Body of pancreas (tissue), 4 donors: ENCODE data around the gene THSD7A. TPM values are rescaled to one million over a fixed set of nuclear protein-coding genes. Genes with fewer than 3 reads are reported as not detected.

ENCODE experiments used
- ATAC-seq: fragments of 150-250 bp; one replicate; pipeline ENCODE4 v1.9.1; 2016
- DNase-seq, 4 donors: peaks; one replicate each; pipeline ENCODE4 v3.0.0-alpha.2; 2019
- H3K27ac ChIP-seq, 4 donors: fragments of 200-600 bp; sonication (generic); 1 replicate in 3 of 4; 2 replicates in 1 of 4; pipeline versions ENCODE4 v1.5.1 to v1.6.1; 2016 to 2019; ENCODE audit warnings: mild to moderate bottlenecking in 1 of 4, mixed read lengths in 1 of 4, moderate library complexity in 1 of 4
- H3K27me3 ChIP-seq, 2 donors: fragments of 200-600 bp; sonication (generic); one replicate each; pipeline ENCODE4 v1.6.0; 2016; ENCODE audit warnings: mild to moderate bottlenecking in 1 of 2
- H3K36me3 ChIP-seq, 2 donors: fragments of 200-600 bp; sonication (generic); replicated peaks in 1 of 2; 2 replicates each; pipeline ENCODE4 v1.5.1; 2016; ENCODE audit warnings: low read depth in 2 of 2; ENCODE audit not compliant: insufficient read depth in 1 of 2
- H3K4me1 ChIP-seq: fragments of 200-600 bp; sonication (generic); one replicate; pipeline ENCODE4 v1.6.0; 2016
- H3K4me3 ChIP-seq, 2 donors: fragments of 200-600 bp; sonication (generic); 1 replicate in 1 of 2; 2 replicates in 1 of 2; pipeline ENCODE4 v1.5.1; 2016 to 2019
- H3K9me3 ChIP-seq, 3 donors: fragments of 200-600 bp; sonication (generic); 1 replicate in 2 of 3; 2 replicates in 1 of 3; pipeline ENCODE4 v1.5.1; 2016
- CTCF ChIP-seq, 7 experiments: fragments of 450-650 bp in 4 of 7; fragments of 200-600 bp in 3 of 7; sonication (generic) in 3 of 7; IDR thresholded peaks; one replicate each; pipeline ENCODE4 v1.5.1; 2016 to 2019; ENCODE audit warnings: antibody characterized with exemption in 7 of 7
- POLR2A ChIP-seq, 3 donors: fragments of 450-650 bp; IDR thresholded peaks; one replicate each; pipeline ENCODE4 v1.6.1; 2016; ENCODE audit warnings: antibody characterized with exemption in 3 of 3, mild to moderate bottlenecking in 2 of 3
- WGBS, 2 donors: methylation state at CpG; one replicate each; pipeline ENCODE4 v1.1.5; 2017; 5-methylcytosine and 5-hydroxymethylcytosine counted together
- intact Hi-C: fragments of 100-400 bp; cut with DNase I; formaldehyde crosslinking; loops from one replicate; pipeline ENCODE4 v1.15.1; 2023
- total RNA-seq, 2 donors: library from RNA; depleted of rRNA; stranded (reverse); fragments of >200 nt; gene quantifications; one replicate each; pipeline ENCODE4 v1.1.0, GENCODE V29; 2016

THSD7A gene
- total RNA-seq, 2 donors from 2014 or later = 0.66 to 7.0 TPM

DNA sequence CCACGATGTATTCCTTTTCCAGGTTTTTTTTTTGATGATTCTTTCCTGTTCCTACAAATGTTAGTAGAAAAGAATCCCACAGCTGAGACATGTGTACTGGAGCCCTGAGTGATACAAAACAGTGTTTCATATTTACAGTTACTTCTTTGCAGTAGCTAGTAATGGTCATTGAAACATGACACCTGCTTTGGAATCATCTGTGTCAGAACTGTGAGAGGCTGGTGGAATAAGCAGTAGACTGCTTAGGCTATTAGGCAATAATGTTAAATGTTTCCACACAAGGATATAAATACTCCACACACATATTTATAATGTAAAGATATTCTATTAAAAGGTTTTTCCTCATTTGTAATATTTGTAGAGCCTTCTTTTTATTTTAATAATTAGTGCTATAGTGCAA, 394.0 kb downstream of the THSD7A start:
- Histone ChIP-seq H3K27me3 (no peaks in the 10 kb centered on the region), H3K27ac (no peak overlapping the region), H3K9me3 (no peaks in the 10 kb centered on the region), H3K36me3 (no peaks in the 10 kb centered on the region), H3K4me1 (no peaks in the 10 kb centered on the region), H3K4me3 (no peak overlapping the region)
- ATAC-seq (no peak), DNase-seq (no peak)
- TF ChIP-seq CTCF (IDR thresholded peaks at IDR 0.05) (no peak), POLR2A (IDR thresholded peaks at IDR 0.05) (no peak)
- 37 to 53% methylated on average over 1 of the region's 1 CpG for WGBS, 2 donors
- intact Hi-C loops = no loop called here

DNA sequence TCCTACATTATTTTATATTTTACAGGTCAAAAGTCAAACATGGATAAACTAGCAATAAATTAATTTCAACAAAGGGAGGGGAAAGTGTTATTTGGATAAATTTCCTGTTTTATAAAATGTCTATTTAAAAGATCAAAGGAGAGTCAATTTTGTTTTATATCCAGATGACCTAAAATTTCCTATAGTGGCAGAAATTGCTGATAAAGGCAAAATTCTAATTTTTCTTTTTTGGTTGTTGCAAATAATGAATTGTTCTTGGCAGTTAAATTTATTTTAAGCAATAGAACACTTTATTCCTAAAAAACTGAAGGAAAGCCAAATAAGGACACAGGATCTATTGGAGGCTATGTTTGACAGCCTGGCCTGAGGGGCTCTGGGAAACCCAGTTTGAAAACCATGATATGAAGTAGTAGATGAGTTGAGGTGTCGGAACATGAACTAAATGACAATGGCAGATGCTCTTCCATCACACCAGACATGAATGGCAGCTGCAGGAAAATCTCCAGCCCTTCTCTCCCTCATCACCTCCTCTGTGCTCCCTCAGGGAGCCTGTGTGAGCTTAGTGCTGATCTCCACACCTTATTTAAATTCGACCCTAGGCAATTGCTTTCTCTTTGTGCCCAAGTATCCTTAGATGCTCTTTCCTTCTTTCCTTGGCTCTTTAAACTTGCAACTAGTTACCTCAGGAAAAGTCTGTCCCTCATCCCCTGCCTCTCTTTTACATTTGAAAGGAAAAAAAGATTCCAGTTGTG, 395.0 kb downstream of the THSD7A start:
- H3K27me3 ChIP-seq = no peaks in the 10 kb centered on the region
- intact Hi-C loops = no loop called here
- no peak overlapping the region for H3K27ac ChIP-seq
- DNase-seq (no peak), ATAC-seq (no peak)
- H3K36me3 ChIP-seq = no peaks in the 10 kb centered on the region
- H3K4me1 ChIP-seq = no peaks in the 10 kb centered on the region
- H3K4me3 ChIP-seq = no peak overlapping the region
- TF ChIP-seq POLR2A (IDR thresholded peaks at IDR 0.05) = no peak
- no peak for TF ChIP-seq CTCF (IDR thresholded peaks at IDR 0.05)
- no peaks in the 10 kb centered on the region for H3K9me3 ChIP-seq
- WGBS, 2 donors = 54 to 64% methylated on average over 2 of the region's 2 CpGs

DNA sequence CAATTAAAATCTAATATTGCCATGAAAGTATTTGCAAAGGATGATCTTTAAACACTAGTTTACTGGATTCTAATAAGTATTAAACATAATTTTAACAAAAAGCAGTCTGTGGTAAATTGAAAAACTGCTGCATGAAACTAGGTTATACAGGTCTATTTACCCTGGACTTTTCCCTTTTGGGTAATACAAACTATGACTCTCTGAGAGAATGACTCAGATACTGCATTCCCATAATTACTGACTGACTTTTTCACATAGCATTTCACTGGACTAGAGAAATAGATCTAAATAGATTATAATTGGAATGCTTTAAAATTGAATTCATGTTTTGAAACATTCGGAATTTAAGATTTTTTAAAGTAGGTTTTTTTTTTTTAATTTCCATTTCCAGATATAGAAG, 395.7 kb downstream of the THSD7A start:
- H3K36me3 ChIP-seq = no peaks in the 10 kb centered on the region
- H3K9me3 ChIP-seq = no peaks in the 10 kb centered on the region
- H3K4me1 ChIP-seq = no peaks in the 10 kb centered on the region
- TF ChIP-seq CTCF (IDR thresholded peaks at IDR 0.05) = no peak
- no peak for TF ChIP-seq POLR2A (IDR thresholded peaks at IDR 0.05)
- ATAC-seq = no peak
- H3K27me3 ChIP-seq = no peaks in the 10 kb centered on the region
- no peak for DNase-seq
- H3K27ac ChIP-seq = no peak overlapping the region
- intact Hi-C loops = no loop called here
- WGBS, 2 donors = 58 to 62% methylated on average over 1 of the region's 1 CpG
- H3K4me3 ChIP-seq = no peak overlapping the region

DNA sequence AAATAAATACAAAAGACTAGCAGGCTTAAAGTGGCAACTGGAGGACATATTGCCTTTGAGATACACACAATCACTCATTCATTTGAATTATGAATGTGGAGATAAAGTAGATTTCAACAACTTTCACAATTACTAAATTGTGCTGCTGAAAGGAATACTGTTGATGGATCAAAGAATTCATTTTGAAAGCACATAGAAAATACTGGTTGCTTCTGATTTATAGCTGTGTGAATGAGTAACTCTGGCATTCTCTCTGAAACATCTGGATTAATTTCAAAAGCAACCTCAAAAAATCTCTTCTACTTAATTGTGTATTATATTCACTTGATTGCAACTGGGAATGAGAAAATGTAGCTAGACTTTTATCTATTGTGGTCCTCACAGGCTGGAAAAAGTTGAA, 397.6 kb downstream of the THSD7A start:
- Histone ChIP-seq H3K27ac (no peak overlapping the region), H3K4me1 (no peaks in the 10 kb centered on the region), H3K36me3 (no peaks in the 10 kb centered on the region), H3K9me3 (no peaks in the 10 kb centered on the region), H3K4me3 (no peak overlapping the region), H3K27me3 (no peaks in the 10 kb centered on the region)
- no peak for DNase-seq
- intact Hi-C loops = no loop called here
- ATAC-seq = no peak
- no peak for TF ChIP-seq POLR2A (IDR thresholded peaks at IDR 0.05)
- TF ChIP-seq CTCF (IDR thresholded peaks at IDR 0.05) = no peak

DNA sequence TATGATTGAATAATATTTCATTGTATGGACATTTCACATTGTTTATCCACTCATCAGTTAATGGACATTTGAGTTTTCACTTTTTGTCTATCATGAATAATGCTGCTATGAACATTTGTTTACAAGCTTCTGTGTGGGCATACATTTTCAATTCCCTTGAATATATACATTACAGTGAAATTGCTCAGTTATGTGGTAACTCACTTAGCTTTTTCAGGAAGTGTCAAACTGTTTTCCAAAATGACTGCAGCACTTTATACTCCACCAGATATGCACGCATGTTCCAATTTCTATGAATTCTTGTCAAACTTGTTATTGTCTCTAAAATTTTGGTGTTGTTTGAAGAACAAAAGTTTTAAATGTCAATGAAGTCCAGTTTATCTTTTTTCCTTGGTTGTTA, 401.2 kb downstream of the THSD7A start:
- DNase-seq (no peak), ATAC-seq (no peak)
- intact Hi-C loops = no loop called here
- no peaks in the 10 kb centered on the region for H3K36me3 ChIP-seq
- no peak overlapping the region for H3K27ac ChIP-seq
- TF ChIP-seq POLR2A (IDR thresholded peaks at IDR 0.05) (no peak), CTCF (IDR thresholded peaks at IDR 0.05) (no peak)
- H3K4me1 ChIP-seq = no peaks in the 10 kb centered on the region
- H3K9me3 ChIP-seq = no peaks in the 10 kb centered on the region
- H3K4me3 ChIP-seq = no peak overlapping the region
- WGBS, 2 donors = 70 to 78% methylated on average over 1 of the region's 1 CpG
- no peaks in the 10 kb centered on the region for H3K27me3 ChIP-seq
